CD4-positive, alpha-beta T cell treated with Interferon alpha-2 for 1 hour (primary cell): ENCODE data around the gene SLC35E1.
"Not testable (repeated sequence)": the region's sequence is repeated elsewhere in the genome, so short reads cannot be mapped to it uniquely, and the experiment has no call there.

Source experiments
- DNase-seq, 2 donors: peaks; one replicate each; pipeline ENCODE4 v3.0.0-alpha.2; 2020 to 2022

Gene SLC35E1

DNA sequence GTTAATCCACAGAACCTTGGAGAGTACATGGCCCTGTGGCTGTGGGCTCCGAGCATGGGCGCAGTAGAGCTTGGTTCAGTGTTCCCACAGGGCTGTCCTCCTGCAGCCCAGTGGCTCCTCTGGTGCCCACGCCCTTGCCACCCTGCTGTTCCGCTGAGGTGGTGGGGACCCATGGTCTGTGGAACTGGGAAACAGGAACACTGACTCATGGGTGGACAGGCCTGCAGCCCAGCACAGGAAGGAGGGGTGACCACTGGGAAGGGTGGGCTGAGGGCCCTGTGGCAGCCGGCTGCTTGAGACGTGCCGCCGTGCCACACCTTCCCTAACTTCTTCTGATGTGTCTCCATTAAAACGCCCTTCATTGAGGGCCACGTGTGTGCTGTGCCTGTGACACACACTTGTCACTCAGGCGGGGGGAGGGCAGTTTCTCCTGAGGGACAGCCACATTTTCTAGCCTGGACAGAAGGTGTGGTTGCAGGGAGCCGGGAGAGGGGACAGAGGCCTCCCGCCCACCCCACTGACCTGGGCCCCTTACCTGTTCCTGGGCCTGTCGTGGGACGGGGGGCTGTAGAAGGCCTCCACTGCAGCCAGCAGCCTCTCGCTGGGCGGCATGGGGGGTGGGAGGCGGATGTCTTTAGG is 51.1 kb downstream of the SLC35E1 start:
- no peak for DNase-seq

DNA sequence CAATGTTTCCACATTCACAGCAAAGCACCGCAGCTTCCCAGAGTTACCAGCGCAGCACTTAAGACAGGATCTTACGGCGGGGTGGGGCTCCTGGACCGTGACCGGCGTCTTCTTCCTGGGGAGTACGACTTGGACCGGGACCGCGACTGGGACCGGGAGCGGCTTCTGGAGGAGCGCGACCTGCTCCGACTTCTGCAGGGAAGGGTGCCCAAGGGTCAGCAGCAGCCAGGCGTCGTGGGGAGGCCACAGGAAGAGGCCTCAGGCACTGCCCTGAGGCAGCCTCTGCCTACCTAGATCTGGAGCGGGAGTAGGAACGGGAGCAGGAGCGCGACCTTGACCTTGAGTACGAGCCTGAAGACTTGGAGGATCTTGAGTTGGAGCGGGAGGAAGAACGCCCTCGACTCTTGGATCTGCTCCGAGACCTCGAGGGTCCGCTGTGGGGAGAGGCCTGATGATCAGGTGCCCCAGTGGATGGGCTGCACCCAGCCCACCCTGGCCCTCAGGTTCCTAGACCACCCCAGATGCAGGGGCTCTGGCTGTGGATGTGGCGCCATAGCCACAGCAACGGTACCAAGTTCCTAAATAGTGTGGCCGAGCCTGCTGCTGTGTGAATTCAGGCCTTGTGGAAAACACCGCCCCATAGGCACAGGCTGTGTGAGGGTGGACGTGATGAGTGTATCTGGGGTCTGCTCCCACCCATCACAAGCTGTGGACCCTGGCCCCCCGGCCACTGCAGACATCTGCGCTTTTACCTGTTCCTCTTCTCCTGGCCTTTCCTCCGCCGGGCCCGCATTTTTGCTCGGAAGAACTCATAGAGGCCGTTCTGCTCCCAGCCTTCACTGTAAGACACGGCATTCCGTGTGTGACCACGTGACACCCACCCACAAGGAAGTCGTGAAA is 51.9 kb downstream of the SLC35E1 start:
- no peak for DNase-seq

DNA sequence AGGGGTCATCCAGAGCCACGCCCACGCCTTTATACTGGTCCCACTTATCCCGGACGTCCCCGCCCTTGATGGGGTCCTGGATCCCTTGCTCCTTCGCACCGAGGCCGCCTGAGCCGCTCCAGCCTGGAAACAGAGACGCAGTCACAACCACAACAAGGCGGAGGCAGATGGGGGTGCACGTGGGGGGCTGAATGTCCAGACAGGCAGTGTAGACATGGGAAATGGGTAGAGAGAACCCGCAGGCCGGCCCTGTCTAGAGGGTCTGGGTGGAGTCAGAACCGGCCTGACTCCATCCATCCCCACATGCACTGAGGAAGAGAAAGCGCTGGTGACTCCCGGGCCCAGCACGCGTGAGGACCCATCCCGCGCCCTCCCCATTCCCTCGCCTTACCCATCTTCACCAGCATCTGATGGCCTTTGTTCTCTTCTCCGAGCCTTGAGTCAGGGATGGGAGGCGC is 53.0 kb downstream of the SLC35E1 start:
- DNase-seq = no peak

- no peak for DNase-seq
These were observed 53.6 kb downstream of the SLC35E1 start for GRCh38 chr19:16518483-16519229.

- DNase-seq = no peak
These were observed 54.2 kb downstream of the SLC35E1 start for GRCh38 chr19:16518061-16518460.

- peak in 1 of 2 donors; percentile 5 for DNase-seq
These were observed 55.1 kb downstream of the SLC35E1 start for GRCh38 chr19:16516923-16517610.

GRCh38 chr19:16516381-16516780 is 55.8 kb downstream of the SLC35E1 start:
- DNase-seq = no peak

- DNase-seq = no peak
These were observed 57.7 kb downstream of the SLC35E1 start for GRCh38 chr19:16514383-16515019.

GRCh38 chr19:16512611-16513010 is 59.6 kb downstream of the SLC35E1 start:
- not testable (repeated sequence) for DNase-seq

DNA sequence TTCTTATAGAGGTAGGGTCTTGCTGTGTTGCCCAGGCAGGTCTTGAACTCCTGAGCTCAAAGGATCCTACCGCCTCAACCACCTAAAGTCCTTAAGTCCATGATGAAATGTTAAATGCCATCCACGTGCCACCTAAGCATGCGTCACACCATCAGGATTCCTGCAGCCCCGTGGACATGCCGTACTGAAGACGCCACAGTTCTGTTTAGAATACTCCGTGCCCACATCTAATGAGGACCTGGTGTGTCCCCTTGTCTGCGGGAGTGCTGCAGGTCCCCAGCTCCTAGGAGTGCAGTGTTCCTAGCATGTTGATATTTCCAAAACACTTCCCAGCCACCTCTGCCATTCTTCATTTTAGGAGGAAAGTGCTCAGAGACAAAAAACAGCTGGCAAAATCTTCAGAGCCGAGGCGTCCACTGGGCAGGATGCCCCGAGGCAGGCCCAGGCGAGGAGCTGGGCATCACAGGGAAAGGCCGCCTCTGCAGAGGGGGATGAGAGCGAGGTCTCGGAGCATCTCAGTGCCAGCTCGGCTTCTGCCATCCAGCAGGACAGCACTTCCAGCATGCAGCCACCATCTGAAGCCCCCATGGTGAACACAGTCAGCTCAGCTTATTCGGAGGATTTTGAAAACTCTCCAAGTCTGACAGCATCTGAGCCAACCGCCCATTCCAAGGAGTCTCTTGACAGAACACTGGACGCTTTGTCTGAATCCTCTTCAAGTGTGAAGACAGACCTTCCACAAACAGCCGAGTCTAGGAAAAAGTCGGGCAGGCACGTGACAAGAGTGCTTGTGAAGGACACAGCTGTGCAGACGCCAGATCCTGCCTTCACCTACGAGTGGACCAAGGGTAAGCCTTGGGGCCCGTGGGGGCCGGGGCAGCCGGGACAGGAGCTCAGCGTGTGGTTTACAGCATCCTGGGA is 62.8 kb downstream of the SLC35E1 start:
- DNase-seq = no peak

- no peak for DNase-seq
These were observed 63.7 kb downstream of the SLC35E1 start for GRCh38 chr19:16508546-16508945.

DNA sequence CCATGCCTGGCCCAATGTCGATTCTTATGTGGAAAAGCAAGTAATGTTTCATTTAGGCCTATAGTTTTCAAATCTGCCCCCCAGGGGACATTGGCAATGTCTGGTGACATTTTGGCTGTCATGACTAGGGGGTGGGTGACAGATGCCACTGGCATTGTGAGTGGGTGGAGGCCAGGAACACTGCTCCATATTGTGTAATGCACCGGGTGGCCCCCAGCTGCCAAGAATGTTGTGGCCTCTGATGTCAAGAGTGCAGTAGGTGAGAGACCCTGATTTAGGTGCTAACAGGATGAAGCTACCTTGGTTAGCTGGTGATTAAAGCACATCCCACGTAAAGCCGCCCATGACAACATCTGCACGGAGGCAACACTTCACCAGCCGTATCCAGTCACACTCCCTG is 65.3 kb downstream of the SLC35E1 start:
- no peak for DNase-seq

- DNase-seq = not testable (repeated sequence)
These were observed 66.1 kb downstream of the SLC35E1 start for GRCh38 chr19:16506161-16506560.

GRCh38 chr19:16504271-16504670 is 67.9 kb downstream of the SLC35E1 start:
- no peak for DNase-seq
